Type B pancreatic cell (in vitro differentiated cells): ENCODE data around the gene C17orf58. TPM values are rescaled to one million over a fixed set of nuclear protein-coding genes. Genes with fewer than 3 reads are reported as not detected.
A peak's percentile ranks its signal among the peaks of the same experiment; 100 is the strongest.
"Not testable (repeated sequence)": the region's sequence is repeated elsewhere in the genome, so short reads cannot be mapped to it uniquely, and the experiment has no call there.

Source experiments
- DNase-seq: peaks from one replicate; pipeline ENCODE4 v3.0.0; 2021; ENCODE audit warnings: mixed read lengths; ENCODE audit not compliant: unreplicated experiment; ENCODE audit errors: extremely low spot score
- H3K27ac Mint-ChIP-seq: 2 replicates; pipeline ENCODE4 v1.8.0; 2021; ENCODE audit warnings: mild to moderate bottlenecking, mixed read lengths
- H3K27me3 Mint-ChIP-seq: 2 replicates; pipeline ENCODE4 v1.8.0; 2021; ENCODE audit warnings: mixed read lengths
- H3K36me3 Mint-ChIP-seq: 2 replicates; pipeline ENCODE4 v1.8.0; 2021; ENCODE audit warnings: mixed read lengths
- H3K4me1 Mint-ChIP-seq: one replicate; pipeline ENCODE4 v1.8.0; 2021; ENCODE audit warnings: mixed read lengths; ENCODE audit not compliant: unreplicated experiment
- H3K4me3 Mint-ChIP-seq: 2 replicates; pipeline ENCODE4 v1.8.0; 2021; ENCODE audit warnings: mild to moderate bottlenecking, mixed read lengths
- H3K9me3 Mint-ChIP-seq: 2 replicates; pipeline ENCODE4 v1.8.0; 2021; ENCODE audit warnings: mixed read lengths
- CTCF ChIP-seq: fragments of 200-600 bp; sonication (generic); conservative IDR thresholded peaks from 2 replicates; pipeline ENCODE4 v1.5.0; 2021; ENCODE audit warnings: antibody characterized with exemption, mild to moderate bottlenecking
- total RNA-seq: library from RNA; stranded (reverse); gene quantifications from 2 replicates; pipeline ENCODE4 v1.2.1, GENCODE V29; 2021; ENCODE audit warnings: low replicate concordance

The C17orf58 gene
- total RNA-seq, 1 donor from 2014 or later = 8.1 TPM

- Mint-ChIP-seq H3K27ac (no peak overlapping the region), H3K36me3 (peaks cover 21% of the 10 kb centered on the region), H3K27me3 (no peaks in the 10 kb centered on the region), H3K4me3 (no peak overlapping the region), H3K9me3 (no peaks in the 10 kb centered on the region), H3K4me1 (no peaks in the 10 kb centered on the region)
- TF ChIP-seq CTCF = no peak
- peak; percentile 25 for DNase-seq
Observed at GRCh38 chr17:67974598-67975066, 21.6 kb downstream of the C17orf58 start.

GRCh38 chr17:67974185-67974584 is 22.1 kb downstream of the C17orf58 start:
- no peak for TF ChIP-seq CTCF
- H3K4me3 Mint-ChIP-seq = no peak overlapping the region
- peaks cover 21% of the 10 kb centered on the region for H3K36me3 Mint-ChIP-seq
- DNase-seq = no peak
- no peaks in the 10 kb centered on the region for H3K4me1 Mint-ChIP-seq
- no peaks in the 10 kb centered on the region for H3K27me3 Mint-ChIP-seq
- H3K27ac Mint-ChIP-seq = no peak overlapping the region
- H3K9me3 Mint-ChIP-seq = no peaks in the 10 kb centered on the region

DNA sequence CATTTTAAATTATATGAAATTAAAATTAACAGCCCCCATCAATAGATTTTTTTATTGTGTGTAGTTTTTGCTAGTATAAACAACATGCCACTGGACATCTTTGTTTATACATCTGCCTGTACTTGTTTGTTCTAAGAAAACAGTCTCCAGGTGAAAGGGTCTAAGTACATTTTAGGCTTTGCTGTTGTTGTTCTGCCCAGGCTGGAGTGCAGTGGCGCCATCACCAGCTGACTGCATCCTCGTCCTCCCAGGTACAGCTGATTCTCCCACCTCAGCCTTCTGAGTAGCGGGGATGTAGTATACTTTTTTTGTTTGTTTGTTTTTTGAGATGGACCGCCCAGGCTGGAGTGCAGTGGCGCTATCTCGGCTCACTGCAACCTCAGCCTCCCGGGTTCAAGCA is 25.5 kb downstream of the C17orf58 start:
- Mint-ChIP-seq H3K36me3 (peaks cover 15% of the 10 kb centered on the region), H3K4me3 (no peak overlapping the region), H3K27ac (no peak overlapping the region), H3K9me3 (no peaks in the 10 kb centered on the region), H3K27me3 (no peaks in the 10 kb centered on the region), H3K4me1 (no peaks in the 10 kb centered on the region)
- no peak for TF ChIP-seq CTCF
- no peak for DNase-seq

DNA sequence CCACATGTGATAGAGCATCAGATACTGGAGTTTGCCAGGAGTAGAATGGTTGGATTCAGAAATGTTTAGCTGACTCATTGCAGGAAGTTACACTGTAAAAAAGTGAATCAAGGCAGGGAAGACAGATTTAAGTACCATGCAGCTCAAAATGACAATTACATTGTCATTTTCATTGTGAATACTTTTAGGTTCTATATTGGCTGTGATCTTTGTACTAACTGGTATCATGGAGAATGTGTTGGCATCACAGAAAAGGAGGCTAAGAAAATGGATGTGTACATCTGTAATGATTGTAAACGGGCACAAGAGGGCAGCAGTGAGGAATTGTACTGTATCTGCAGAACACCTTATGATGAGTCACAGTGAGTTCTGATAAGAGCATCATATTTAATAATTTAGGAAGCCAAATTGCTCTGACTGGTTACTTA is 33.1 kb downstream of the C17orf58 start:
- Mint-ChIP-seq H3K27ac (peak overlapping the region; percentile 67), H3K36me3 (peaks cover 27% of the 10 kb centered on the region)
- not testable (repeated sequence) for H3K27me3 Mint-ChIP-seq

DNA sequence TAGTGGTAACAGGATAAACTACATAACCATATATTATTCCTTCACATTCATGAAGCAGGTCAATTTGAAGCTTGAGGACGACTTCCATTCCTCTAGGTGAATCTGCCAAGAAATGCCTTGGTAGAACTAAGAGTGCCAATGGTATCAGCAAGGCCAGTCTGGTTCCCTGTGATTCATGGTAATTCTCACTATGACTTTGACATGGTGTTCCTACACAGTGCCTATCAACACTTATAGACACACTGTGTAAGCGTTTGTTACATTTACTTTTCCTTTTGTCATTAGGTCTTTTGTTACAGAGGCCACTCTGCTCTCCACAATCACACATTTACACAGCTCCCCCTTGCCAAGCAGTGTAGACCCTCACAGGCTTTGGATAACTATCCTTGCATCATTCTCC is 34.1 kb downstream of the C17orf58 start:
- not testable (repeated sequence) for DNase-seq, H3K9me3 Mint-ChIP-seq, H3K4me3 Mint-ChIP-seq, H3K4me1 Mint-ChIP-seq, H3K27me3 Mint-ChIP-seq
- Mint-ChIP-seq H3K27ac (peak overlapping the region; percentile 50), H3K36me3 (peaks cover 27% of the 10 kb centered on the region)

More for the DNA sequence above, 33.1 kb downstream of the C17orf58 start:
- H3K9me3 Mint-ChIP-seq, DNase-seq, H3K4me1 Mint-ChIP-seq, H3K4me3 Mint-ChIP-seq: not testable (repeated sequence)
- peak; percentile 85 for TF ChIP-seq CTCF

DNA sequence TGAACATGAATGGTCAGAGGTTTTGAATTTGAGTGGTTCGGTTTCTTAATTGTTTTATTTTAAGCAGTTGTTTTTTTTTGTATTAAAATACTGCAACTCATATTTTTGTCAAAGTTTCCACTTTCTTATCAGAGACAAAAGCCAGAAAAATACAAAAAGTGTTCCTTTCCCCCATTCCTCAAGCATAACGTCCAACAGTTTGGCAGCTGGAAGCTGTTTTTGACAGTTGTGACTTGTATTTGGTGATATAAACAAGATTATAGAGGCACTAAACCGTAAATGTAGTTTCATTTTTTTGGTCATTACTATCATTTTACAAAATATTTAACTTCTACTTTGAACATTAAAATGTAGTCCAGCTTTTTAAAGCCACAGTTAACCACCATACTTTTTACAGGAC is 36.0 kb downstream of the C17orf58 start:
- not testable (repeated sequence) for H3K27me3 Mint-ChIP-seq, H3K9me3 Mint-ChIP-seq, H3K27ac Mint-ChIP-seq, H3K4me3 Mint-ChIP-seq, H3K4me1 Mint-ChIP-seq, DNase-seq
- H3K36me3 Mint-ChIP-seq = peaks cover 23% of the 10 kb centered on the region

DNA sequence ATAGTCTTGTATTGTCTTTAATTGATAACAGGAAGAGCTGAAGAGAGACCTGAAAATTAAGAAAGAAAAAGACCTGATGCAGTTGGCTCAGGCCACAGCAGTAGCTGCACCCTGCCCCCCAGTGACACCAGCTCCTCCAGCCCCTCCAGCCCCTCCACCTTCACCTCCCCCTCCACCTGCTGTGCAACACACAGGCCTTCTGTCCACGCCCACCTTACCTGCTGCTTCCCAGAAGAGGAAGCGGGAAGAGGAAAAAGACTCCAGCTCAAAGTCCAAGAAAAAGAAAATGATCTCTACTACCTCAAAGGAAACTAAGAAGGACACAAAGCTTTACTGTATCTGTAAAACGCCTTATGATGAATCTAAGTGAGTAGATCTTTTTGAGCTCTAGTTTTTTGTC is 36.8 kb downstream of the C17orf58 start:
- no peak overlapping the region for H3K4me3 Mint-ChIP-seq
- H3K36me3 Mint-ChIP-seq = peaks cover 27% of the 10 kb centered on the region
- no peak for DNase-seq
- TF ChIP-seq CTCF = no peak
- H3K4me1 Mint-ChIP-seq = peaks cover 3% of the 10 kb centered on the region
- no peaks in the 10 kb centered on the region for H3K27me3 Mint-ChIP-seq
- no peaks in the 10 kb centered on the region for H3K9me3 Mint-ChIP-seq
- H3K27ac Mint-ChIP-seq = no peak overlapping the region
